GM21529 (cell line): ENCODE results near the gene TECPR1.

Experiments
- ATAC-seq: cut with Tn5 transposase; IDR thresholded peaks from one replicate; pipeline ENCODE4 v1.9.1; 2021; ENCODE audit not compliant: unreplicated experiment

Gene TECPR1, protein sequence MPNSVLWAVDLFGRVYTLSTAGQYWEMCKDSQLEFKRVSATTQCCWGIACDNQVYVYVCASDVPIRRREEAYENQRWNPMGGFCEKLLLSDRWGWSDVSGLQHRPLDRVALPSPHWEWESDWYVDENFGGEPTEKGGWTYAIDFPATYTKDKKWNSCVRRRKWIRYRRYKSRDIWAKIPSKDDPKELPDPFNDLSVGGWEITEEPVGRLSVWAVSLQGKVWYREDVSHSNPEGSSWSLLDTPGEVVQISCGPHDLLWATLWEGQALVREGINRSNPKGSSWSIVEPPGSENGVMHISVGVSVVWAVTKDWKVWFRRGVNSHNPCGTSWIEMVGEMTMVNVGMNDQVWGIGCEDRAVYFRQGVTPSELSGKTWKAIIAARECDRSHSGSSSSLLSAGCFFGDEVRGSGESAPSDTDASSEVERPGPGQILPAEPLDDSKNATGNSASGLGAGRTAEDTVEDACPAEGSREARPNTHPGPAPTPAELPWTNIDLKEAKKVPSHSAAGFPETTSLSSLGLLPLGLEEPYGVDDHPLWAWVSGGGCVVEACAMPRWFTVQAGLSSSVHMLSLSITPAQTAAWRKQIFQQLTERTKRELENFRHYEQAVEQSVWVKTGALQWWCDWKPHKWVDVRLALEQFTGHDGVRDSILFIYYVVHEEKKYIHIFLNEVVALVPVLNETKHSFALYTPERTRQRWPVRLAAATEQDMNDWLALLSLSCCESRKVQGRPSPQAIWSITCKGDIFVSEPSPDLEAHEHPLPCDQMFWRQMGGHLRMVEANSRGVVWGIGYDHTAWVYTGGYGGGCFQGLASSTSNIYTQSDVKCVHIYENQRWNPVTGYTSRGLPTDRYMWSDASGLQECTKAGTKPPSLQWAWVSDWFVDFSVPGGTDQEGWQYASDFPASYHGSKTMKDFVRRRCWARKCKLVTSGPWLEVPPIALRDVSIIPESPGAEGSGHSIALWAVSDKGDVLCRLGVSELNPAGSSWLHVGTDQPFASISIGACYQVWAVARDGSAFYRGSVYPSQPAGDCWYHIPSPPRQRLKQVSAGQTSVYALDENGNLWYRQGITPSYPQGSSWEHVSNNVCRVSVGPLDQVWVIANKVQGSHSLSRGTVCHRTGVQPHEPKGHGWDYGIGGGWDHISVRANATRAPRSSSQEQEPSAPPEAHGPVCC

DNA sequence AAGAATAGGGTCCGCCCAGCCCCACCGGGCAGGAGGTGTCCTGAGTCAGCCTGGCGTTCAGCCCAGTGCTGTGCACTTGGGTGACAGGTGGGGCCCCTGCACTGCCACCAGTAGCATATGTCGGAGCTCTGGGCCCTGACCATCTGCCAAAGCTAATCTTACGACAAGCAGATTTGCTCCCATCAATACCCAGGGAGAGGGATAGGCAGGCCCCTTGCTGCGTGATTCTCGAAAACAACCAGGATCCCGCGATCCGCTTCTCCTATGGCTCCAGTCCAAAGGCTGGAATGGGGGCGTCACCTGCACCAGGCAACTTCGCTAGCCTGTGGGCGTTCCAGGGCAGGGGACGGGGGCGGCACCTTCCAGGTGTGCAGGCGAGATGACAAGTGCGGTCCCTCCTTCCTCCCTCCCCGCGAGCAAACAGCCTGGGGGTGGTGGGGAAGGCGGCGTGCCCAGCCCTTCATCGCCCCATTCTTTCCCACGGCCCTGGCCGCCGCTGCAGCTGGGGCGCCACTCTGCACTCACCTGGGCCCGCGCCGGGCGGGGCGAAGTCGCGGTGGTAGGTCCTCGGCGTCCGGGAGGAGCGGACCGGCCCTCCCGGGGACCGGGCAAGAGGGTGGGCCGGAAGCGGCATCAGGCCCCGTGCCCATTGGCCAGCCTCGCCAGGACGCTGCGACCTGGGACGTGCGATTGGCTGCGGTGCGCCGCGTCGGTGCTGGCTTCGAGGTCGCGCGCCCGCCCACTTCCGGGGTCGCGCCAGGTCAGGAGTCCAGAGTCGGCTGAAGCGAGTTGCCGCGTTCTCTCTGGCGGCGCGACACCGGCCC lies at the start of gene TECPR1:
Gene TECPR1 (minus strand): TSS at position 632 of the 824 bp plus-strand sequence. CDS start 6,086 bp downstream, outside the sequence.
- ATAC-seq = peak; percentile 94

DNA sequence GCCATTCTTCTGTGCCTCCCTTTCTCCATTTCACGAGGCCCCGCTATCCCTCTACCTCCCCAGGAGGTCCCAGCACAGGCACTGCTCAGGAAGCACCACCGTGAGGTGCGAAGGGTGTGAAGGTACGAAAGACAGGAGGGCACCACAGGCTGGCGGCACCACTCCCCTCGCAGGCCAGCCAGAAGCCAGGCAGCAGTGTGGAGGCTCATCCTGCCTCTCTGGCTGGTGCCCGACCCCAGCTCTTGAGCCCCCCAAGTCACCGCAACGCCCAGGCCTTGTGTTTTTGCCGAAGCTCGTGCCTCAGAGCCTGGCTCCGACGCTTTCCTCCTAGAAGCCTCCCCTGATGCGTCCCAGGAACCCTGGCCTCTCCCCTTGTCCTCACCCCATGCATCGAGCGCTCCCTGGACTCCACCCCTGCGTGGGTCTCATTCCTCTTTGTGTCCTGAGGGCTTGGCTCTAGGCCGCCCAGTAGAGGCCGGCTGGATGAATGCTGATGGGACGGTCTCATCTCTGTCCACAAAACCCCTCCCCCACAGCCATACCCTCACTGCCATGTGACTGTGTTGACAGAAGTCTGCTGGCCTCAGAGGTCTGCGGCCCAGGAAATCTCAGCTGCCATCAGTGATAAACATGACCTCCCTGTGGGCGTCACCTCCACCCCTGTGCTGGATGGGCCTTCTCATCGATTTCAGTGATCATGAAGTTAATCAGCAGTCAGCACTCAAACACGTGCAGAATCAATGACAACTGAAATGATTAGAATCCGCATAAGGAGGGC lies 48.8 kb upstream of the TECPR1 start:
- ATAC-seq = no peak

DNA sequence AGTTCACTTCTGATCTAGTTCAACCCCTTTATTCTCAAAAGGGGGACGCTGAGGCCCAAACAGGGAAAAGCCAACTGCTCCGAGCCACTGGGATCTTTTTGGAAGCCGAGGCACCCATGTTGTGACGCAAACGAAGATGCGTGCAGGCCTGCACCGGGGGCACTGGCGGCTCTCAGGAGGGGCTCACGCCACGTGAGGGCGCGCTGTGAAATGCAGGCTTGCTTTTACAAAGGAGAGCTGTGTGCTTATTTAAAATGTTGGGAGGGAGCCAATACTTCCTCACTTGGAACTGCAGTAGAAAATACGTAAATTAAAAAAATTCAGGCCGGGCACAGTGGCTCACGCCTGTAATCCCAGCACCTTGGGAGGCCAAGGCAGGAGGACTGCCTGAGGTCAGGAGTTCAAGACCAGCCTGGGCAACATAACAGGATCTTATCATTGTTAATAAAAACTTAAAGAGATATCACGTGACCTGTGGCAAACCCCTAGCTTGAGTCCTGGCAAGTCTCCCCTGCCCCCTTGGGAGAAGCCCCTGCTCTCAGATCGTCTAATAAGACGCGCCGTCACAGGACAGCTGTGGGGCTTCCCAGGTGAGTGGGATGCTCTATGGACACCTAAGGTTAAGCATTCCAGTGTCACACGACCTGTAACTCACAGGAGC lies 45.7 kb upstream of the TECPR1 start:
- ATAC-seq = no peak

DNA sequence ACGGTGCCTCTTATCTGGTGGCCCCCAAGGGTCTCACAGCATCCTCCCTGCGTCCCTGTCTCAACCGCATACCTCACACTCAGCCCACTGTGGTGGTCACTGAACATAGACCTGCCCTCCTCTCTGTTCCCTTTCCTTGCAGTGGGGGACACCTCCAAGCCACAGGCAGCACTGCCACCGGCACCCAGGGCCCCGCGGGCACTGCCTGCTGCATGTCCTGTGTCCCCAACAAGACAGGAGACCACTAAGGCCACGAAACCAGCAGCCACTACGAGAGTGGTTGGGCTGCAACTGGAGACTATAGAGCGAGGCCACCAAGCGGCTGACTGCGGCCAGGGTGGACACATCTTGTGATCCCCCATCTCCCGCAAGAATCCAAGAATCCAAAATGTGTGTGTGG lies 44.8 kb upstream of the TECPR1 start:
- no peak for ATAC-seq

DNA sequence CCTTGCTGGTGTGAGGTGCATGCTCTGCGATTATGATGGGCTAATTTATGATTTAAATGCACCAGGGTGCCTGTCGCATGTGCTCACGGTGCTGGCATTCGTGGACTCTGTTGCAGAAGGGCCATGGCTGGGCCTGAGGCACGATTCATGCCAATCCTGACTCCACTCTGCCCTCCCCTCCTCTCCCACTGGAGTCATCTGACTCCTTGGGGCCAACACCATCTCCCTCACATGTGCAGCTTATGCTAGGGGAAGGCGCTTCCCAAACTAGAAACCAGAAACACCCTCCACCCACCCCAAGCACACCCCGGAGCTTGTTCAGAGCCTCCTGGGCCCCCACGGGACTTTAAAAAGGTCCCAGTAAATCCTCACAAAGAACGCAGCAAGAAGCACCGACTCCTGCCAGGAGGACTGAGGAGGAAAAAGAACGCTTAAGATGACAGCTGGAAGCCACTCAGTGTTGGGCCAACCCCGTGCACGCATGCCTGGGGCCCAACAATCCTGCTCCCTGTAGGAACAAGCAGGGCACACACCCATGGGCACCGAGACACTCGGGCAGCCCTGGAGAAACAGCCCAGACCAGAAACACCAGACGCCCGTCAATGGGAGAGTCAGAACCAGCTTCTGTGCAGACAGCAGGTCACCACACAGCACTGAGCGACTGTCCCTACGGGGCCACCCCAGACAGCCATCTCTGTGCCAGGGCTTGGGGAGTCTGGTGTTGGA lies 43.6 kb upstream of the TECPR1 start:
- ATAC-seq = no peak

DNA sequence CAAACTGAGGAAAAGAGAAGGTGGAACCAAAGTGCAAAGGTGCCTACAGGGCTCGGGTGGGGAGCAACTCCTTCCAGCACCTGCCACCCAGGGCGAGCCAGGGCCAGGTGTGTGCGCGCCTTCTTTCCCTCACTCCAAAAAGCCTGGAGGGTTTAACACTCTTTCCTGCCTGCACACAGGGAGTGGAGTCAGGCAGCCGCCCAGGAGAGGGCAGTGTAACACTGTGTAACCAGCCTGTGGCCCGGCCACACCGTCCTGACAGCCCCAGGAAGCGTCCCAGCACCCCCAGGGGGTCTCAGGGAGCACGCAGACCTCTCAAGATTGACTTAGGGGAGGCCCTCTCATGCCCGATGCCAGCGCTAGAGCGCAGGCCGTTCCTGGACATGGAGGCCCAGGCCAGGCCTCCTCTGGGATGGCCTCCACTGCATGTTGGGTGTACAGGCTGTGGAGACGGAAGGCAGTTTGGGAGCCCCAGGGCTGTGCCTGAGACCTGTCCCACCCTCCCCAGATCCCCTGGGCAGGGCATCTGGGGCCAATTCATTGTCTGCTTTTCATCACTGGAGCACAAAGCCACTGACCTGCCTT lies 42.9 kb upstream of the TECPR1 start:
- ATAC-seq = peak; percentile 76

DNA sequence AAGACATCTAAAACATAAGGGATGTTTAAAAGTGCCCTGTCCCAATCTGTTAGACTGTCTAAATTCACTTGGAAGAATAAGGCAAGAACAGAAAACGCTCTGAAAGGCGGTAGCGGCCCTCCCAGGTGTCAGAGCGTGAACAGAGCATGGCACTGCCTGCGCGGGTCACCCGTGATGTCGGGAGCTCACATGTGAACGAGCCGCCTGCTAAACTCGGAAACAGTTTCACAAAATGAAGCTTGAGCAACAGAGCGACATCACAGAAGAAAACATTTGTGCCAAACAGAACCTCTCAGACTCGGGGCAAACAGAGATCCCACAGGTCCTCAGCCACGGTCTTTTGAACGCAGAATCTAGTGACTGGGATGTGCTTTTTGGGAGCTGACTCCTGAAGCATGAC lies 42.3 kb upstream of the TECPR1 start:
- ATAC-seq = no peak

DNA sequence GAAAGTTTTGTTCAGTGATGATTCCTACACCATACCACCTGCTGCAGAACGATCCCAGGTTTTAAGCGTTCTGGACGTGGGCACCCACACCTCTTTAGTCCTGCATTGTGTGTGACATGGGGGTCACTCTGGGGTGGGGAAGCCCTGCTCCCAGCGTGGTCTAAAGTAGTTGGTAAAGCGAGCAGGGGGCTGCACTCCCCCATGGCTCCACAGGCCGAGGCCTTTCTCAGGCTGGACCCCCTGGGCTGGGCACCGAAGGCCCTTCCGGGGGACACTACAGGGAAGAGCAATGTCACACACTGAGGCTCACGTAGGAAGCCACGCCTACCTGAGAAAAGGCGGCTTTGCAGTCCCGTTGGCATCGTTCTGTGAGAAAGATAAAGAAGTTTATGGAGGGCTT lies 41.7 kb upstream of the TECPR1 start:
- no peak for ATAC-seq

DNA sequence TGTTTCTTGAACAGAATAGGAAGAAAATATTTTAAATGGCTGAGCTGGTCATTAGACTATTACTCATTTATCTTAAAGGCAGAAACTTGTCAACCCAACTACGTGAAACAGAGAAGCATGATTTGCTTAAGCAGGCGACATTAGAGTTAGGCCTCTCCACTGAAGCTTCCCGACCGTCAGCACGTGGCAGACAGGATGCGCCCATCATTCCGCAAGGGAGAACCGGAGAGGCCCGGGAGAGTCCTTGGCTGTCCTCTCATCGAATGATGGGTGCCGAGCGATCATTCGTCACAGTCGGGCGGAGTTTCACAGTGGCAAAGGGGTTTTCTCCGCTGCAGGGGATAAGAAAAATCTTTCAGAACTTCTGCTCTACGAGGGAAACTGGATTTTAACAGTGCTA lies 41.2 kb upstream of the TECPR1 start:
- ATAC-seq = no peak

DNA sequence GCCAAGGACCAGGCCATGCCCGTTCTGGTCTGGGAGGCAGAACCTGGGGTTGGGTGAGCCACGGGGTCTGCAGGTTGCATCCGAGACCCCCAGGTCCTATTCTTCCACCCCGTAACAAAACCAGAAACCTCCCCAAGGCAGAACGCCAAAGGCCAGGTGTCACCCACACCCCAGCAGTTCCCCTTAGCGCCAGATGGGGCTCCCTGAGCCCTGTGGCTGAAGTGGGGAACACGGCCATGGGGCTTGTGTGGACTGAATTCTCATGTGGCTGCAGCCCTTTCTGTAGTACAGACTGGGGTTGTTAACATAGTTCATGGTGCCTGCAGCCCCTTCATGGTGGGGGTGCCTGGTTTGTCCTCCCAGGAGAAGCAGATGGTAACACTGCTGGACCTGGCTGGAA lies 39.7 kb upstream of the TECPR1 start:
- ATAC-seq = no peak

DNA sequence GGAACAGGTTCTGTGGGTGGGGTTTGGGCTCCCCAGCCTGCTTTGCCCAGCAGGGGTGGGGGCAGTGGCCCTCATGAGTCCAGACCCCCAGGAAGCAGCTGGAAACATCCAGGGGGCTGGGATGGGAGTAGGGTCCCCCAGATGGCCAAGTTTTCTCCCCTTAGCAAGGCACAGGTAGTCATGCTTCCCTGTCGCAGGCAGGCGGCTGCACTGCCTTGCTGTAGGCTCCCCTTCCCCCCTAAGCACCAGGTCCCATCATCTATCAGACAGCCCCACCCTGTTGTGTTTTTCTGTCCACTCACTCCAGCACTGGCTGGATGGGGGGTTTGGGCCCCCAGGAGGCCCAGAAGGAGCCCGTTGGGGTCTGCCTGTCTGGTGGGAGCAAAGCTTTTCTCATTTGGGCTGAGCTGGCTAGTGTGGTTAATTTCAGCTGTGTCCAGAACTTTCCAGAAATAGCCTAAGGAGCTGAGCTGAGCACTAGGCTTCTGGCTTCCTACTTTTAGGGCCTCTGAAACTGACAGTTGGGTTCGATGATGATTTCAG lies 37.4 kb upstream of the TECPR1 start:
- ATAC-seq = no peak

DNA sequence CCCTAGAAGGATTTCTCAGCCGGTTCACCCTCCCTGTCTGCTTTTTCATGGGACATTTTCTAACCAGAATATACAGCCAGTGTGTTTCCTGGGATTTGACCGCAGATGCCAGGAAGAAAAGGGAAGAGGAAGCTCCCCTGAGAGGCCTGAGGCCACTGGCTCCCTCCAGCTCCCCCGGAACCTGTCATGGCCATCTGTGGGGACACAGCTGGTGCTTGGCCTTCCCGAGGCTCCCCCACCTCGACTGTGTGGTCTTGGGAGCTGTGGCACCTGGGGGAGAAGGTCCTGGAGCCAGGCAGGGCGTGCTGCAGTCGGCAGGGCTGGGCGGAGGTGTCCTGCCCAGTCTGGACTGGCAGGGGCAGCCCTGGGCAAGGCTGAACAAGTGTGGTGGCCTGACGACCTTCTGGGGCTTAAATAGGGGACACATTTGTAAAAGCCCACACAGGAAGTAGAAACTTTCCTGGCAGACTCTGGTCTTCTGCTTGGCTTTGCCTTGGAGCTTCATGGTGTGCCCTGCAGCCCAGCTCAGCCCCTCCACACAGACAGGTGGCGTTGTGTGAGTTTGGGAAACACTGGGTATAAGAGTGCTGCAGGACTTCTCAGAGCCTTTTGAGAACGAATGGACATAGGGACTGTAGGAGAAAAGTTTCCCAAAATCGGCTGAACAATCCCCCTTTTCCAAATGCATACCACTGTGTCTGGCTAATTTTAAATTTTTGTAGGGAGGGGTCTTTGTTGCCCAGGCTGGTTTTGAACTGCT lies 36.2 kb upstream of the TECPR1 start:
- no peak for ATAC-seq

DNA sequence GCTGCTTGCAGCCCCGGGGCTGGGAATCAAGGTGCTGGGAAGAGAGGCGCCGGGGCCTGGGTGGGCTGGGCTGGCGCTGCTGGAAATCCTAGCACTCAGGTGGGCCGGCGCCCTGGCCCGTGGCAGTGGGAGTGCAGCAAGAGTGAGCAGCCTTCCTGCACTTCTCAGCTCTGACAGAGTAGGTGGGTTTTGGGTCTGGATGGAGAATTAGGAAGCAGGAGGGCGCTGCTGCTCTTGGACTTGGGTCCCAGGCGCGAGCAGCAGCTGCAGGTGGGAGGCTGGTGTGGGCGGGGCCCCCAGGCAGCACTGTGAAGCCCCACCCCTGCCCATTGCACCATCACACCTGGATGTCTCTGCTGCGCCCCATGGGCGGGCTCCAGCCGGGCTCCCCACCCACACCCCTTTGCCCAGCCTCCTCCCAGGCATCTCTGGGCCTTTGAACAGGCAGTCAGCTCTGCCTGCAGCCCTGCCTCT lies 35.5 kb upstream of the TECPR1 start:
- ATAC-seq = no peak

DNA sequence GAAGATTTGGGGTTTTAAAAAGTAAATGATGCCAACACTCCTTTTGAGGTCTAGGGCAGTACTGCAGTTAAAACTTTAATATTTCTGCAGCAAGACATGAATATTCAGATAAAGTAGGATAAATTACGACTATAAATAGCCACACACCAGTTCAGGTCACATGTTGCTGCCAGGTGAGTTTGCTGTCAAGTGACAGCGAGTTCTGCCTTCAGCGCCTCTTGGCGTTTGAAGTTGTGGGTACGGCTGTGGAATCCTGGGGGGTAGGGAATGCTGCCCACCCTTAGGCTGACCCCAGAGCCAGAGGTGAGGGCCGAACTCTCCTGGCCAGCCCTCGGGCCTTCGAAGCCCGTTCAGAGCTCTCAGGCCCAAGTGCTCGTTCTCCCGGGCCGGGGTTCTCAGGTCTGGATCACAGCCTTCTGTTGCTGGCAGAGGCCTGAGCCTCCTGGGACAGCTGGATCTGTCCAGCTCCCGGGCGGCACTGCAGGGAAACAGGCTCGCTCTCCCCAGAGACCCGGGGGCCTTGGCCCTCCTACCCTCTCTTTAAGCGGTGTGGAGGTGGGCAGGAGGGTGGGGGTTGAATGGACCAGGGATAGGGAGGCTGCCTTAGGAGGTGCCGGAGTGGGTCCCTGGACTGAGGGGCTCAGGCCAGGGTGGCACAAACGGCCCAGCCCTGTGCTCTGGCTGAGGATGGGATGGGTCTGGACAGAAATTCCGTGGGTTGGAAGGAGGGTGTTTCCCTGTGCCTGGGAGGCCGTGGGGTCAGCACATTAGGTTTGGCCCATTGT lies 34.9 kb upstream of the TECPR1 start:
- no peak for ATAC-seq

DNA sequence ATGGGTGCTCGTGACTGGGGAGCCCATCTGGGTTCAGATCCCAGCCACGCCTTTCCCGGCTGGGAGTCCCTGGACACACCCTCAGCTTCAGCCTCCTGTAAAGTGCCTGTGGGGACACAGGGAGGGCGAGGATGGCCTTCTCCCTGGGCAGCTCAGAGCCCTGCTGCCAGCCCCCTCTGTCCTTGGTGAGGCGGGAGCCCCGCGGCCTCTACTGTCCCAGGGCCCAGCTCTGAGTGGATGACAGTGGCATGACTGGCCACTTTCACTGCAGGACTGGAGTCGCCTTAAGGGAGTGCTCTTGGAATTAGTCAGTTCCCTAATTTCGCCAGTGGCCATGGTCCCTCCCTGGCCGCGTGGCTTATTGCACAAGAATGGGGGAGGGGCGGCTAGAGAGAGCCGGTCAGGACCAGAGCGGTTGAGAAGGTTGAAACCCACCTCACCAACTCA lies 34.1 kb upstream of the TECPR1 start:
- ATAC-seq = no peak
